Body of pancreas (tissue), 4 donors: ENCODE measurements around the gene AZGP1. TPM values are rescaled to one million over a fixed set of nuclear protein-coding genes. Genes with fewer than 3 reads are reported as not detected.

Source experiments
- ATAC-seq: fragments of 150-250 bp; one replicate; pipeline ENCODE4 v1.9.1; 2016
- DNase-seq, 4 donors: peaks; one replicate each; pipeline ENCODE4 v3.0.0-alpha.2; 2019
- H3K27ac ChIP-seq, 4 donors: fragments of 200-600 bp; sonication (generic); 1 replicate in 3 of 4; 2 replicates in 1 of 4; pipeline versions ENCODE4 v1.5.1 to v1.6.1; 2016 to 2019; ENCODE audit warnings: mild to moderate bottlenecking in 1 of 4, mixed read lengths in 1 of 4, moderate library complexity in 1 of 4
- H3K27me3 ChIP-seq, 2 donors: fragments of 200-600 bp; sonication (generic); one replicate each; pipeline ENCODE4 v1.6.0; 2016; ENCODE audit warnings: mild to moderate bottlenecking in 1 of 2
- H3K36me3 ChIP-seq, 2 donors: fragments of 200-600 bp; sonication (generic); replicated peaks in 1 of 2; 2 replicates each; pipeline ENCODE4 v1.5.1; 2016; ENCODE audit warnings: low read depth in 2 of 2; ENCODE audit not compliant: insufficient read depth in 1 of 2
- H3K4me1 ChIP-seq: fragments of 200-600 bp; sonication (generic); one replicate; pipeline ENCODE4 v1.6.0; 2016
- H3K4me3 ChIP-seq, 2 donors: fragments of 200-600 bp; sonication (generic); 1 replicate in 1 of 2; 2 replicates in 1 of 2; pipeline ENCODE4 v1.5.1; 2016 to 2019
- H3K9me3 ChIP-seq, 3 donors: fragments of 200-600 bp; sonication (generic); 1 replicate in 2 of 3; 2 replicates in 1 of 3; pipeline ENCODE4 v1.5.1; 2016
- POLR2A ChIP-seq, 3 donors: fragments of 450-650 bp; IDR thresholded peaks; one replicate each; pipeline ENCODE4 v1.6.1; 2016; ENCODE audit warnings: antibody characterized with exemption in 3 of 3, mild to moderate bottlenecking in 2 of 3
- WGBS, 2 donors: methylation state at CpG; one replicate each; pipeline ENCODE4 v1.1.5; 2017; 5-methylcytosine and 5-hydroxymethylcytosine counted together
- intact Hi-C: fragments of 100-400 bp; cut with DNase I; formaldehyde crosslinking; loops from one replicate; pipeline ENCODE4 v1.15.1; 2023
- total RNA-seq, 2 donors: library from RNA; depleted of rRNA; stranded (reverse); fragments of >200 nt; gene quantifications; one replicate each; pipeline ENCODE4 v1.1.0, GENCODE V29; 2016
- TF ChIP-seq, protein P1 (sequence below), 7 experiments: fragments of 450-650 bp in 4 of 7; fragments of 200-600 bp in 3 of 7; sonication (generic) in 3 of 7; IDR thresholded peaks; one replicate each; pipeline ENCODE4 v1.5.1; 2016 to 2019; ENCODE audit warnings: antibody characterized with exemption in 7 of 7

AZGP1 gene
- total RNA-seq, 2 donors from 2014 or later = 133 to 271 TPM

DNA sequence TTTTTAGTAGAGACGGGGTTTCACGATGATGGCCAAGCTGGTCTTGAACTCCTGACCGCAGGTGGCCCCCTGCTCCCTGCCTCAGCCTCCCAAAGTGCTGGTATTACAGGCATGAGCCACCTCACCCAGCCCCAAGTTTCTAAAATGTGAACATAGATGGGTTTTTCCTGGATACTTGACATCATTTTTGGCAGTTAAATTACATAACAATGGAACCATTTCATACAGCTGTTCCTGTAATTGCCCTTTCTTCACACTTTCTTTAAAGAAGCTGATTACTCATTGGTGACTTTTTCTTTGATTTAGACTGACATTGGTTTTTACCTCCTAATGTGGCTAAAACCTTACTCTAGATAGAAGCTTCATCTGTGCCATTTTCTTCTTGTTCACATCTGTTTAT is 45.5 kb upstream of the AZGP1 start:
- peak overlapping the region in 3 of 4 donors; percentile 73 to 99 (median 81) for H3K27ac ChIP-seq
- ATAC-seq (no peak), DNase-seq (no peak)
- H3K36me3 ChIP-seq = peaks cover 4 to 18% of the 10 kb centered on the region in 2 donors
- intact Hi-C loops = no loop called here
- TF ChIP-seq, protein P1, sequence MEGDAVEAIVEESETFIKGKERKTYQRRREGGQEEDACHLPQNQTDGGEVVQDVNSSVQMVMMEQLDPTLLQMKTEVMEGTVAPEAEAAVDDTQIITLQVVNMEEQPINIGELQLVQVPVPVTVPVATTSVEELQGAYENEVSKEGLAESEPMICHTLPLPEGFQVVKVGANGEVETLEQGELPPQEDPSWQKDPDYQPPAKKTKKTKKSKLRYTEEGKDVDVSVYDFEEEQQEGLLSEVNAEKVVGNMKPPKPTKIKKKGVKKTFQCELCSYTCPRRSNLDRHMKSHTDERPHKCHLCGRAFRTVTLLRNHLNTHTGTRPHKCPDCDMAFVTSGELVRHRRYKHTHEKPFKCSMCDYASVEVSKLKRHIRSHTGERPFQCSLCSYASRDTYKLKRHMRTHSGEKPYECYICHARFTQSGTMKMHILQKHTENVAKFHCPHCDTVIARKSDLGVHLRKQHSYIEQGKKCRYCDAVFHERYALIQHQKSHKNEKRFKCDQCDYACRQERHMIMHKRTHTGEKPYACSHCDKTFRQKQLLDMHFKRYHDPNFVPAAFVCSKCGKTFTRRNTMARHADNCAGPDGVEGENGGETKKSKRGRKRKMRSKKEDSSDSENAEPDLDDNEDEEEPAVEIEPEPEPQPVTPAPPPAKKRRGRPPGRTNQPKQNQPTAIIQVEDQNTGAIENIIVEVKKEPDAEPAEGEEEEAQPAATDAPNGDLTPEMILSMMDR (IDR thresholded peaks at IDR 0.05) = no peak
- no peak for TF ChIP-seq POLR2A (IDR thresholded peaks at IDR 0.05)
- H3K9me3 ChIP-seq = no peaks in the 10 kb centered on the region
- no peaks in the 10 kb centered on the region for H3K27me3 ChIP-seq
- 81 to 91% methylated on average over 3 of the region's 3 CpGs for WGBS, 2 donors
- no peak overlapping the region for H3K4me3 ChIP-seq
- H3K4me1 ChIP-seq = peaks cover 79% of the 10 kb centered on the region

DNA sequence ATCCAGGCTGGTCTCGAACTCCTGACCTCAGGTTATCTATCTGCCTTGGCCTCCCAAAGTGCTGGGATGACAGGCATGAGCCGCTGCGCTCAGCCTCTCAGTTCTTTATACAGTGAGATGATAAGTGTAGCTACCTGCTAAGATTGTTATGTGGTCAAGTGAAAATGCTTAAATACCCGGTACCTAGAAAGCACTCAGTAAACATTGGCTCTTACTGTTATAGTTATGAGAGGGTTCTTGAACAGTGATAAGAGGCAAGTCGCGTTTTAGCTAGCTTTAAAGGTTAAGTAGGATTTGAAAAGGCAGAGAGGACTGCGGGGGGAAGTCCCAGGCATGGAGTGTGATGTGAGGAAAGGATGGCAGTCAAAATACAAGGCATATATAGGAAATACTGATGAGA is 44.1 kb upstream of the AZGP1 start:
- WGBS, 2 donors = 23 to 24% methylated on average over 7 of the region's 7 CpGs
- intact Hi-C loops = no loop called here
- H3K27me3 ChIP-seq = no peaks in the 10 kb centered on the region
- peaks cover 0 to 10% of the 10 kb centered on the region in 2 donors for H3K36me3 ChIP-seq
- no peak for DNase-seq
- no peaks in the 10 kb centered on the region for H3K9me3 ChIP-seq
- no peak overlapping the region for H3K4me3 ChIP-seq
- ATAC-seq = no peak
- peaks cover 83% of the 10 kb centered on the region for H3K4me1 ChIP-seq
- TF ChIP-seq, protein P1 (IDR thresholded peaks at IDR 0.05) = no peak
- TF ChIP-seq POLR2A (IDR thresholded peaks at IDR 0.05) = no peak
- peak overlapping the region in 3 of 4 donors; percentile 98 to 99 (median 98) for H3K27ac ChIP-seq

DNA sequence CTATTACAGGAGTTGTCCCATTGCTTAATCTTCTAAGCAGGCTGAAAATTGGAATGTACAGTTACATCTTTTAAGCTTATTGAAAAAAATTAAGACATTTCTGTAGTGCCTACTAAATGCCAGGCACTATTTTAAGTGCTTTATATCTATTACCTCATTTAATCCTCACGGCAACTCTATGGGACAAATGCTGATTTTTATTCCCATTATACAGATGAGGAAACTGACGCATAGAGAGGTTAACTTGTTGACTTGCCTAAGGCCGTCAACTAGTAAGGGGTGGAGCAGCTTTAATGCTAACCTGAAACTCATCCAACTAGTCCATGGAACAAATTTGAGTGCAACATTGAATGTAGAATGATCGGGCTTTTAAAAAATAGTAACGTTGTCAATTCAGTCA is 42.0 kb upstream of the AZGP1 start:
- ATAC-seq = no peak
- Histone ChIP-seq H3K36me3 (no peaks in the 10 kb centered on the region), H3K27ac (peak overlapping the region; percentile 77 to 99 (median 98)), H3K4me3 (no peak overlapping the region), H3K4me1 (peaks cover 73% of the 10 kb centered on the region), H3K27me3 (no peaks in the 10 kb centered on the region), H3K9me3 (no peaks in the 10 kb centered on the region)
- intact Hi-C loops = no loop called here
- 56 to 62% methylated on average over 5 of the region's 5 CpGs for WGBS, 2 donors
- no peak for DNase-seq
- TF ChIP-seq, protein P1 (IDR thresholded peaks at IDR 0.05) = no peak

DNA sequence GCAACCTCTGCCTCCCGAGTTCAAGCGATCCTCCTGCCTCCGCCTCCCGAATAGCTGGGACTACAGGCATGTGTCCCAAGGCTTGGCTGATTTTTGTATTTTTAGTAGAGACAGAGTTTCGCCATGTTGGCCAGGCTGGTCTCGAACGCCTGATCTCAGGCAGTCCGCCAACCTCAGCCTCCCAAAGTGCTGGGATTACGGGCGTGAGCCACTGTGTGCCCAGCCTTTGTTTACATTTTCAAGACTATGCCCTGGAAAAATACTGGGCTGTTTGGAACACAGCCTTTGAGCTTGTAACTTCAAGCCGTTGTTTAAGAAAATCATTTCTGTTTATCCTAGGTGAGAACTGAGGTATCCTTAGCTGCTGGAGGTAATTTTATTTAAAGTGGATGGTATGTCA is 41.5 kb upstream of the AZGP1 start:
- 16 to 20% methylated on average over 11 of the region's 11 CpGs for WGBS, 2 donors
- Histone ChIP-seq H3K4me1 (peaks cover 74% of the 10 kb centered on the region), H3K4me3 (no peak overlapping the region), H3K27ac (peak overlapping the region; percentile 77 to 99 (median 98)), H3K9me3 (no peaks in the 10 kb centered on the region), H3K36me3 (no peaks in the 10 kb centered on the region), H3K27me3 (no peaks in the 10 kb centered on the region)
- TF ChIP-seq, protein P1 (IDR thresholded peaks at IDR 0.05) = no peak
- TF ChIP-seq POLR2A (IDR thresholded peaks at IDR 0.05) = no peak
- intact Hi-C loops = no loop called here
- ATAC-seq = peak; percentile 19
- DNase-seq = peak; percentile 57 to 78 (median 76)

DNA sequence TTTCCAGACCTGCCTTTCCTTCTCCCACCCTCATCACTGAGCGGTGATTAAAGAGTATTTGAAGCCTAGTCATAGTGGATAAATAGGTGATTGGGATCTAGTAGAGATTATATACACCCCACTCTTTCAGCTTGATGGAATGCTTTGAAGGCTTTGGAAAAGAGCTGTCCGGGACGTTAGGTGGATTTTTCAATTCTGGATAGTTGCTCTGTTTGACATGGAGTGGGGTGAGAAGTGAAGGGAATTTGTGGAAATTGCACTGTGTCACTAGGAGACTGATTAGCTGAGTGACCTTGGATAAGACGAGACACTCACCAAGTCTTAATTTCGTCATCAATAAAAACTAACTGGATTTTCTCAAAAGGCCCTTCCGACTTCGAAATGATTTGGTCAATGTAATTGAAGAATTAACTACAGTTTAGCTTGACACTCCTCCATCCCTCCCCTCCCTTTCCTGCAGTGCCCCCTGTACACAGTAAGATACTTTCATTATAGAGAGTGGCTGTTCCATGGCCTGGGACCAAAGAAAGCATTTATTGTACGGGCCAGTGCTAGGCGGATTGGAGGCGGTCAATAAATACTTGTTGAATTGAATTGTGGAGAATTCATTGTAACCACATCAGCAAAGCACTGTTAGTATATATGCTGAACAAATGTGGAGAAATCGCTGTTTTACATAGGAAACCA is 40.5 kb upstream of the AZGP1 start:
- H3K4me1 ChIP-seq = peaks cover 74% of the 10 kb centered on the region
- intact Hi-C loops = no loop called here
- TF ChIP-seq, protein P1 (IDR thresholded peaks at IDR 0.05) = no peak
- TF ChIP-seq POLR2A (IDR thresholded peaks at IDR 0.05) = peak in 2 of 3 donors; percentile 40 to 58
- H3K27me3 ChIP-seq = no peaks in the 10 kb centered on the region
- peak overlapping the region; percentile 56 to 73 for H3K4me3 ChIP-seq
- H3K36me3 ChIP-seq = no peaks in the 10 kb centered on the region
- 4 to 7% methylated on average over 11 of the region's 11 CpGs for WGBS, 2 donors
- peak overlapping the region; percentile 98 to 99 (median 98) for H3K27ac ChIP-seq
- H3K9me3 ChIP-seq = no peaks in the 10 kb centered on the region
- no peak for DNase-seq
- peak; percentile 33 for ATAC-seq
